ENCODE measurements around the gene LNX2. TPM values are rescaled to one million over a fixed set of nuclear protein-coding genes. Genes with fewer than 3 reads are reported as not detected.
"Not testable (repeated sequence)": the region's sequence is repeated elsewhere in the genome, so short reads cannot be mapped to it uniquely, and the experiment has no call there.

Gene LNX2
- total and polyA plus RNA-seq, 7 donors: 2.3 to 10.0 (median 6.2) TPM

DNA sequence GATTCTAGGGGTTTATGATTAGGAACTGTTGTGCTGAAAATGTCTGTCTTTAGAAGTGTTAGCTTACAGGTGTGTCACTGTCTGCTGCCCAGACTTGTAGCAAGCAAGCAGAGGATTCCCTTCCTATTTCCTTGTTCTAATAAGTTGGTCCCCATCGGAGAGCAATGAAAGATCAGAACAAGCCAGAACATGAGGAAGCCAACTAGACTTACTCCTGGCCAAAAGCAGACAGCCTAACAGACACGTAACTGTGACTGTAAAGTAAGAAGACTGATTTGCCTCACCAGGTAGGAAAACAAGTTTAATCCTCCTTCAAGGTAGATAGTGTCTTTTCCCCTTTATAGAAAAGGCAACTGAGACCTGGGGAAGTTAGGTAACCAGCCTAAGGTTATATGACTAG lies 13.9 kb upstream of the LNX2 start:
- DNase-seq: no peak
- peaks cover 21% of the 10 kb centered on the region for H3K4me1 ChIP-seq
- no peak overlapping the region for H3K27ac ChIP-seq
- H3K36me3 ChIP-seq (ENCODE audit: insufficient read depth in 1 of 2, low read depth in 1 of 2): no peaks in the 10 kb centered on the region
- H3K4me3 ChIP-seq: no peak overlapping the region
- H3K9me3 ChIP-seq: no peaks in the 10 kb centered on the region
- H3K27me3 ChIP-seq (ENCODE audit: insufficient read depth in 3 of 3, low read length in 2 of 3): no peaks in the 10 kb centered on the region
- no peak for ATAC-seq
- intact Hi-C loops (cut with DNase I): no loop called here
- TF ChIP-seq, protein P1, sequence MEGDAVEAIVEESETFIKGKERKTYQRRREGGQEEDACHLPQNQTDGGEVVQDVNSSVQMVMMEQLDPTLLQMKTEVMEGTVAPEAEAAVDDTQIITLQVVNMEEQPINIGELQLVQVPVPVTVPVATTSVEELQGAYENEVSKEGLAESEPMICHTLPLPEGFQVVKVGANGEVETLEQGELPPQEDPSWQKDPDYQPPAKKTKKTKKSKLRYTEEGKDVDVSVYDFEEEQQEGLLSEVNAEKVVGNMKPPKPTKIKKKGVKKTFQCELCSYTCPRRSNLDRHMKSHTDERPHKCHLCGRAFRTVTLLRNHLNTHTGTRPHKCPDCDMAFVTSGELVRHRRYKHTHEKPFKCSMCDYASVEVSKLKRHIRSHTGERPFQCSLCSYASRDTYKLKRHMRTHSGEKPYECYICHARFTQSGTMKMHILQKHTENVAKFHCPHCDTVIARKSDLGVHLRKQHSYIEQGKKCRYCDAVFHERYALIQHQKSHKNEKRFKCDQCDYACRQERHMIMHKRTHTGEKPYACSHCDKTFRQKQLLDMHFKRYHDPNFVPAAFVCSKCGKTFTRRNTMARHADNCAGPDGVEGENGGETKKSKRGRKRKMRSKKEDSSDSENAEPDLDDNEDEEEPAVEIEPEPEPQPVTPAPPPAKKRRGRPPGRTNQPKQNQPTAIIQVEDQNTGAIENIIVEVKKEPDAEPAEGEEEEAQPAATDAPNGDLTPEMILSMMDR (IDR thresholded peaks at IDR 0.05): no peak
- WGBS, 3 donors: 39 to 58% (median 57%) methylated on average over 2 of the region's 2 CpGs

DNA sequence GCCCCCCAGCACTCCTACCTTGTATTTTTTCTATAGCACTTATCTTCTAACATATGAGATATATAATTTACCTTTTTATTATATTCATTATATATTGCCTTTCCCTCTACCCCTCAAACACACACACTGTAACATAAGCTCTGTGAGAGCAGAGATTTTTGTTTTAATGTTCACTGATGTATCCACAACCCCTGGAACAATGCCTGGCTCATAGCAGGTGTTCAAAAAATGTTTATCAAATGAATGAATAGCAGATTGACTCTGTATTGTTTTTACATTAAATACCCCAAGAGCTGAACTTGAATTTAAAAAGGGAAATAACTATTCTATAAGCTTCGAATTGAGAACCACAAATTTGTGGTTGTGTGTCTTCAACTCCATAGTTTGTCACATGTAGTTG lies 12.3 kb upstream of the LNX2 start:
- intact Hi-C loops (cut with DNase I): no loop called here
- TF ChIP-seq, protein P1 (IDR thresholded peaks at IDR 0.05): no peak
- WGBS, 3 donors: 87 to 93% (median 93%) methylated on average over 1 of the region's 1 CpG

DNA sequence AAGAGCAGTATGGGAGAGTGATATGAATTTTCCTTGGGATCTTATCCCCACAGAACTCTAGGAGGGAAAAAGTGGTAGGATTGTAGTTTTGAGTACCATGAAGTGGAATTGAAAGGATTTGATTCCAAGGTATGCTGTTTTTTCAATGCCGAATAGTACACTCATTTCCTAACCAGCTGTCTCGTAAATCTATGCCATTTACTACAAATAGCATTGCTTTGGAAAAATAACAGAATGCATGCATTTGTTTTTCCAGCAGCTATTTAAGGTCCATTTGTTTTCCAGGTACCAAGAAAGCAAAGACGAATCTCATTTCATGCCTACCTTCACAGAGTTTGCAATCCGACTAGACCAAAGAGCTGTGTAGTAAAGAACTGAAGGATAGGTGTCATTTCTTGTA lies 11.9 kb upstream of the LNX2 start:
- intact Hi-C loops (cut with DNase I): no loop called here
- 77 to 83% (median 79%) methylated on average over 4 of the region's 4 CpGs for WGBS, 3 donors
- no peak for ATAC-seq
- H3K9me3 ChIP-seq: no peaks in the 10 kb centered on the region
- DNase-seq: no peak
- no peak overlapping the region for H3K27ac ChIP-seq
- peaks cover 7% of the 10 kb centered on the region for H3K4me1 ChIP-seq
- H3K36me3 ChIP-seq (ENCODE audit: insufficient read depth in 1 of 2, low read depth in 1 of 2): no peaks in the 10 kb centered on the region
- H3K4me3 ChIP-seq: no peak overlapping the region
- H3K27me3 ChIP-seq (ENCODE audit: insufficient read depth in 3 of 3, low read length in 2 of 3): no peaks in the 10 kb centered on the region
- TF ChIP-seq, protein P1 (IDR thresholded peaks at IDR 0.05): no peak

More for the DNA sequence above, 12.3 kb upstream of the LNX2 start:
- H3K36me3 ChIP-seq (ENCODE audit: insufficient read depth in 1 of 2, low read depth in 1 of 2): no peaks in the 10 kb centered on the region
- H3K27me3 ChIP-seq (ENCODE audit: insufficient read depth in 3 of 3, low read length in 2 of 3): no peaks in the 10 kb centered on the region
- DNase-seq (no peak), ATAC-seq (no peak)
- no peak overlapping the region for H3K4me3 ChIP-seq
- no peaks in the 10 kb centered on the region for H3K9me3 ChIP-seq
- peaks cover 7% of the 10 kb centered on the region for H3K4me1 ChIP-seq
- no peak overlapping the region for H3K27ac ChIP-seq

DNA sequence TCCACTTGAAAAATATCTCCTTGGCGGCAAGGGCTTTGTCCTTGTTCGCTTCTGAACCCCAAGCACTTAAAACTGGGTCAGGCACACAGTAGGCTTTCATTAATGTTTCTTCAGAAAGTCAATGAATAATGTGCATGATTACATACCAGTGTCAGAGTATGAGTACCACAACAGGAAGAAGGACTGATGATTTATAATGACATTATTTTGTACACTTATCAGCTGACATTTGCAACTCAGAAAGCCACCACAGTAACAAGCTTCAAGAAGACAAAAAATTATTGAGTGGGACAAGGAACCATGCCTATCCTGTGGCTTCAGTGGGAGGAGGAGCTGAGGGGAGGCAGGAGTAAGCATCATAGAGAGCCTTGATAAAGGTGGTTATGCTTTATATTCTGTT lies 11.3 kb upstream of the LNX2 start:
- Histone ChIP-seq H3K27me3 (ENCODE audit: insufficient read depth in 3 of 3, low read length in 2 of 3) (no peaks in the 10 kb centered on the region), H3K27ac (no peak overlapping the region), H3K36me3 (ENCODE audit: insufficient read depth in 1 of 2, low read depth in 1 of 2) (no peaks in the 10 kb centered on the region), H3K4me3 (no peak overlapping the region), H3K9me3 (no peaks in the 10 kb centered on the region), H3K4me1 (peaks cover 3% of the 10 kb centered on the region)
- ATAC-seq: no peak
- no peak for DNase-seq
- TF ChIP-seq, protein P1 (IDR thresholded peaks at IDR 0.05): no peak
- 70 to 99% (median 96%) methylated on average over 2 of the region's 2 CpGs for WGBS, 3 donors
- intact Hi-C loops (cut with DNase I): no loop called here

DNA sequence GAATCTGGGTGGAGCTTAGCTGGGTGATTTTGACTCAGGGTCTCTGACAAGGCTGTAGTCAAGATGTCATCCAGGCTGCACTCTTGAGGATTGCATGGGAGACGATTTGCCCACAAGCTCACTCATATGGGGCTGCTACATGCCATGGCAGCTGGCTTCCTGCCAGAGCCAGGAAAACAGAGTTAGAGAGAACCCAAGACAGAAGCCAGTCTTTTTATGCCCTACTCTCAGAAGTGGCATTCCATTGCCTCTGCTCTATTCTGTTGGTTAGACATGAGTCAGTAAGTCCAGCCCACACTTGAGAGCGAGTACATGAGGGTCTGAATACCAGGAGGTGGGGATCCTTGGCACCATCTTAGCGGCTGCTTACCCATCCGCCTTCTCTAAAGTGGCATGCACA lies 10.8 kb upstream of the LNX2 start:
- TF ChIP-seq, protein P1 (IDR thresholded peaks at IDR 0.05): no peak
- no peak overlapping the region for H3K4me3 ChIP-seq
- intact Hi-C loops (cut with DNase I): no loop called here
- WGBS, 3 donors: 80 to 95% (median 93%) methylated on average over 4 of the region's 4 CpGs
- ATAC-seq (no peak), DNase-seq (no peak)
- no peaks in the 10 kb centered on the region for H3K9me3 ChIP-seq
- no peaks in the 10 kb centered on the region for H3K27me3 ChIP-seq (ENCODE audit: insufficient read depth in 3 of 3, low read length in 2 of 3)
- no peak overlapping the region for H3K27ac ChIP-seq
- H3K4me1 ChIP-seq: no peaks in the 10 kb centered on the region
- peaks cover 0 to 4% of the 10 kb centered on the region in 2 donors for H3K36me3 ChIP-seq (ENCODE audit: insufficient read depth in 1 of 2, low read depth in 1 of 2)

DNA sequence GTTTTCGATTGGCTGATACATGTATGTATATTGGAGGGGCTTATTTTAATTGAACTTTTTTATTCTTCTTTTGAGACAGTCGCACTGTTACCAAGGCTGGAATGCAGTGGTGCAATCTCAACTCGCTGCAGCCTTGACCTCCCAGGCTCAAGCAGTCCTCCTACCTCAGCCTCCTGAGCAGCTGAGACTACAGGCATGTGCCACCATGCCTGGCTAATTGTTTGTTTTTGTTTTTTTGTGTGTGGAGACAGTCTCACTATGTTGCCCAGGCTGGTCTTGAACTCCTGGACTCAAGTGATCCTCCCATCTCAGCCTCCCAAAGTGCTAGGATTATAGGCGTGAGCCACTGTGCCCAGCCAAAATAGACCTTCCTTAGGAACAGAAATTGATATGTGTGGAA lies 8.4 kb upstream of the LNX2 start:
- not testable (repeated sequence) for H3K27me3 ChIP-seq (ENCODE audit: insufficient read depth in 3 of 3, low read length in 2 of 3); H3K4me1 ChIP-seq; H3K27ac ChIP-seq; DNase-seq; ATAC-seq; H3K4me3 ChIP-seq; H3K9me3 ChIP-seq
- WGBS, 3 donors: 97 to 99% (median 98%) methylated on average over 4 of the region's 4 CpGs
- peaks cover 0 to 13% of the 10 kb centered on the region in 2 donors for H3K36me3 ChIP-seq (ENCODE audit: insufficient read depth in 1 of 2, low read depth in 1 of 2)
- intact Hi-C loops (cut with DNase I): loop anchor here in 1 of 2 donors (10.0 kb wide), 1 partner anchor 204 kb away; the partner anchor contains the start of gene GTF3A
